Coronary artery (tissue), 2 donors: ENCODE data around the gene NLGN1.

Experiments used
- DNase-seq: peaks from one replicate; pipeline ENCODE4 v3.0.0-alpha.2; 2017; ENCODE audit warnings: low spot score
- H3K27ac ChIP-seq, 2 donors: fragments of 200-600 bp; sonication (generic); one replicate each; pipeline ENCODE4 v1.5.1; 2016 to 2019
- H3K4me3 ChIP-seq: fragments of 200-600 bp; sonication (generic); 2 replicates; pipeline ENCODE4 v1.5.1; 2016; ENCODE audit warnings: mild to moderate bottlenecking, moderate library complexity
- TF ChIP-seq, protein P1 (sequence below): fragments of 200-600 bp; sonication (generic); IDR thresholded peaks from one replicate; pipeline ENCODE4 v1.5.1; 2019; ENCODE audit warnings: antibody characterized with exemption

NLGN1 gene

DNA sequence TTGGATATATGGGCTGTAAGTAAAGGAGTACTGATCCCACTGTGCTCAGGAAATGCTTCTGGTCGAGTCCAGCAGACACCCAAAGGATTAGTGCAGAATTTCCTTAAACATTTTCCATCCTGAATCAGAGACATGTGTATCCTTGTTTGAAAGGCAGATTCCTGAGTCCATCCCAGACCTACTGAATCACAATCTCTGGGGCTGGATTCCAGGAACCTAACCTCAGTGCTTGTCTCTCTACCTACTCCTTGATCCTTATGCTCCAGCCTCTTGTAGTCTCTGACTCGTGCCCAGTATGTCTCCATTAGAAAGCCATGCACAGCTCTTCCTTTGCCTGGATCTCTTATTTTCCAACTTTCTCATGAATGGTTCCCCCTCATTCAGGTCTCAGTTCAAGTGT is 585.8 kb downstream of the NLGN1 start:
- Histone ChIP-seq H3K27ac (no peak overlapping the region), H3K4me3 (no peak overlapping the region)
- no peak for DNase-seq
- TF ChIP-seq, protein P1, sequence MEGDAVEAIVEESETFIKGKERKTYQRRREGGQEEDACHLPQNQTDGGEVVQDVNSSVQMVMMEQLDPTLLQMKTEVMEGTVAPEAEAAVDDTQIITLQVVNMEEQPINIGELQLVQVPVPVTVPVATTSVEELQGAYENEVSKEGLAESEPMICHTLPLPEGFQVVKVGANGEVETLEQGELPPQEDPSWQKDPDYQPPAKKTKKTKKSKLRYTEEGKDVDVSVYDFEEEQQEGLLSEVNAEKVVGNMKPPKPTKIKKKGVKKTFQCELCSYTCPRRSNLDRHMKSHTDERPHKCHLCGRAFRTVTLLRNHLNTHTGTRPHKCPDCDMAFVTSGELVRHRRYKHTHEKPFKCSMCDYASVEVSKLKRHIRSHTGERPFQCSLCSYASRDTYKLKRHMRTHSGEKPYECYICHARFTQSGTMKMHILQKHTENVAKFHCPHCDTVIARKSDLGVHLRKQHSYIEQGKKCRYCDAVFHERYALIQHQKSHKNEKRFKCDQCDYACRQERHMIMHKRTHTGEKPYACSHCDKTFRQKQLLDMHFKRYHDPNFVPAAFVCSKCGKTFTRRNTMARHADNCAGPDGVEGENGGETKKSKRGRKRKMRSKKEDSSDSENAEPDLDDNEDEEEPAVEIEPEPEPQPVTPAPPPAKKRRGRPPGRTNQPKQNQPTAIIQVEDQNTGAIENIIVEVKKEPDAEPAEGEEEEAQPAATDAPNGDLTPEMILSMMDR = no peak

- Histone ChIP-seq H3K27ac (no peak overlapping the region), H3K4me3 (no peak overlapping the region)
- TF ChIP-seq, protein P1 = no peak
- DNase-seq = no peak
Observed at GRCh38 chr3:173986861-173987410, 589.4 kb downstream of the NLGN1 start.

DNA sequence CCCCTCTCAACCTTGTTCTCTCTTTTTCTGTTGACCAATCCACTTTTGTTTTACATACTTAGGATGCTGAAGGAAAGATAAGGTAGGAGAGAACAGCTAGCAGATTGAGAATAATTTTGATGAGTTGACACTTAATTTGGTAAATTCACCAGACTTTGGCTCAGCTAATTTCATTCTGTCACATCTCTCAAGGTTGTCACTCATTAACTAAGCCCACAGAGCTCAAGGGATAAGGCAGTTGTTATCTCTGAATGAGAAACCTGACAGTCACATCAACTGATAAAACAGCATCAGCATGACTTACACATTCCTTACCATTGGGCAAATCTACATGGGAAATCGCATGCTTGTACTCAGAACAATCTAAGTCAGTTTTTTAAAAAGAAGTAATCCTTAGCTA is 591.4 kb downstream of the NLGN1 start:
- Histone ChIP-seq H3K4me3 (no peak overlapping the region), H3K27ac (no peak overlapping the region)
- no peak for DNase-seq
- TF ChIP-seq, protein P1 = no peak

- no peak for DNase-seq
- H3K27ac ChIP-seq = no peak overlapping the region
- no peak overlapping the region for H3K4me3 ChIP-seq
- TF ChIP-seq, protein P1 = no peak
Observed at GRCh38 chr3:173992416-173992815, 594.9 kb downstream of the NLGN1 start.

- DNase-seq = no peak
- Histone ChIP-seq H3K27ac (no peak overlapping the region), H3K4me3 (no peak overlapping the region)
- TF ChIP-seq, protein P1 = no peak
Observed at GRCh38 chr3:173993299-173993698, 595.8 kb downstream of the NLGN1 start.

GRCh38 chr3:174000675-174001074 is 603.1 kb downstream of the NLGN1 start:
- Histone ChIP-seq H3K27ac (no peak overlapping the region), H3K4me3 (no peak overlapping the region)
- TF ChIP-seq, protein P1 = no peak
- no peak for DNase-seq

GRCh38 chr3:174002543-174002942 is 605.0 kb downstream of the NLGN1 start:
- Histone ChIP-seq H3K4me3 (no peak overlapping the region), H3K27ac (no peak overlapping the region)
- DNase-seq = no peak
- TF ChIP-seq, protein P1 = no peak
